ENCODE measurements around the gene MYMX.

Gene MYMX

GRCh38 chr6:44256775-44257024 is 40.0 kb downstream of the MYMX start:
- TF ChIP-seq CTCF (IDR thresholded peaks at IDR 0.05; ENCODE audit: extremely low read depth, missing control alignments): no peak
- no peak for DNase-seq (ENCODE audit: low spot score)

GRCh38 chr6:44257025-44257752 is 40.5 kb downstream of the MYMX start, which contains the start of gene SLC35B2:
Gene SLC35B2, minus strand, starts transcription at chr6:44257528. Its CDS starts 118 bp downstream, at chr6:44257410.
- TF ChIP-seq CTCF (IDR thresholded peaks at IDR 0.05; ENCODE audit: extremely low read depth, missing control alignments): peak; percentile 73
- DNase-seq (ENCODE audit: low spot score): peak; percentile 89

- peak; percentile 72 for DNase-seq (ENCODE audit: low spot score)
- TF ChIP-seq CTCF (IDR thresholded peaks at IDR 0.05; ENCODE audit: extremely low read depth, missing control alignments): no peak
These were observed 41.1 kb downstream of the MYMX start for GRCh38 chr6:44257753-44258324.

- TF ChIP-seq CTCF (IDR thresholded peaks at IDR 0.05; ENCODE audit: extremely low read depth, missing control alignments): no peak
- peak; percentile 40 for DNase-seq (ENCODE audit: low spot score)
These were observed 41.7 kb downstream of the MYMX start for GRCh38 chr6:44258325-44258863.

- no peak for TF ChIP-seq CTCF (IDR thresholded peaks at IDR 0.05; ENCODE audit: extremely low read depth, missing control alignments)
- no peak for DNase-seq (ENCODE audit: low spot score)
These were observed 42.2 kb downstream of the MYMX start for GRCh38 chr6:44258921-44259320.

GRCh38 chr6:44260011-44260410 is 43.3 kb downstream of the MYMX start:
- no peak for DNase-seq (ENCODE audit: low spot score)
- no peak for TF ChIP-seq CTCF (IDR thresholded peaks at IDR 0.05; ENCODE audit: extremely low read depth, missing control alignments)

GRCh38 chr6:44260451-44261297 is 43.9 kb downstream of the MYMX start:
- TF ChIP-seq CTCF (IDR thresholded peaks at IDR 0.05; ENCODE audit: extremely low read depth, missing control alignments): no peak
- DNase-seq (ENCODE audit: low spot score): peak; percentile 60
